ENCODE results near the gene PRDM5.

The PRDM5 gene

GRCh38 chr4:120685756-120686278, 236.7 kb downstream of the PRDM5 start:
- no peak overlapping the region for H4K91ac ChIP-seq (ENCODE audit: low read depth, low read length)
- no peak overlapping the region for H3K18ac ChIP-seq (ENCODE audit: low read length)
- no peak overlapping the region for H2BK12ac ChIP-seq (ENCODE audit: low read length)
- no peak overlapping the region for H2AK5ac ChIP-seq (ENCODE audit: low read length)
- no peak overlapping the region for H3K4me2 ChIP-seq (ENCODE audit: low read length)
- no peak overlapping the region for H3K23ac ChIP-seq (ENCODE audit: low read length)
- no peak overlapping the region for H3K14ac ChIP-seq (ENCODE audit: low read length)
- no peak overlapping the region for H4K12ac ChIP-seq (ENCODE audit: low read depth, low read length)
- no peak overlapping the region for H3K9ac ChIP-seq (ENCODE audit: low read length)
- no peak overlapping the region for H4K8ac ChIP-seq (ENCODE audit: low read depth, low read length)
- no peak overlapping the region for H2AFZ ChIP-seq (ENCODE audit: insufficient read depth, low read length, poor library complexity)
- H3K4me1 ChIP-seq (ENCODE audit: control insufficient read depth in 1 of 2, insufficient read depth in 2 of 2, low read length in 2 of 2): peaks cover 0 to 2% of the 10 kb centered on the region in 2 experiments
- H3K9me3 ChIP-seq (ENCODE audit: insufficient read depth, low read depth, low read length): no peaks in the 10 kb centered on the region
- no peaks in the 10 kb centered on the region for H3K79me1 ChIP-seq (ENCODE audit: low read length)
- DNase-seq: no peak
- no peak overlapping the region for H3K4ac ChIP-seq (ENCODE audit: low read depth, low read length)
- H3K79me2 ChIP-seq (ENCODE audit: control insufficient read depth, insufficient read depth, low read length, poor library complexity): no peaks in the 10 kb centered on the region
- no peak overlapping the region for H3K27ac ChIP-seq (ENCODE audit: low read depth, low read length)
- H2BK120ac ChIP-seq (ENCODE audit: insufficient read depth, low read length, poor library complexity): no peak overlapping the region
- no peak overlapping the region for H3K4me3 ChIP-seq (ENCODE audit: low read depth, low read length)
- H2BK5ac ChIP-seq (ENCODE audit: low read depth, low read length, poor library complexity): no peak overlapping the region
- no peaks in the 10 kb centered on the region for H3K27me3 ChIP-seq (ENCODE audit: insufficient read depth, low read length)
- no CpG with 5 or more reads among the region's 2 CpGs for WGBS (ENCODE audit: extremely low coverage, insufficient coverage, insufficient read length)
- H3K36me3 ChIP-seq (ENCODE audit: control insufficient read depth in 1 of 2, insufficient read depth in 2 of 2, low read length in 2 of 2): no peaks in the 10 kb centered on the region

- Histone ChIP-seq H3K9me3 (ENCODE audit: insufficient read depth, low read depth, low read length) (no peaks in the 10 kb centered on the region), H2AFZ (ENCODE audit: insufficient read depth, low read length, poor library complexity) (no peak overlapping the region), H3K4ac (ENCODE audit: low read depth, low read length) (no peak overlapping the region), H4K91ac (ENCODE audit: low read depth, low read length) (no peak overlapping the region), H2BK120ac (ENCODE audit: insufficient read depth, low read length, poor library complexity) (no peak overlapping the region), H3K23ac (ENCODE audit: low read length) (no peak overlapping the region), H2BK5ac (ENCODE audit: low read depth, low read length, poor library complexity) (no peak overlapping the region), H3K4me2 (ENCODE audit: low read length) (no peak overlapping the region), H2AK5ac (ENCODE audit: low read length) (no peak overlapping the region), H3K9ac (ENCODE audit: low read length) (no peak overlapping the region), H4K8ac (ENCODE audit: low read depth, low read length) (no peak overlapping the region), H2BK12ac (ENCODE audit: low read length) (no peak overlapping the region), H3K4me1 (ENCODE audit: control insufficient read depth in 1 of 2, insufficient read depth in 2 of 2, low read length in 2 of 2) (peaks cover 0 to 2% of the 10 kb centered on the region in 2 experiments), H3K79me1 (ENCODE audit: low read length) (no peaks in the 10 kb centered on the region), H3K27me3 (ENCODE audit: insufficient read depth, low read length) (no peaks in the 10 kb centered on the region), H3K4me3 (ENCODE audit: low read depth, low read length) (no peak overlapping the region), H4K12ac (ENCODE audit: low read depth, low read length) (no peak overlapping the region), H3K27ac (ENCODE audit: low read depth, low read length) (no peak overlapping the region), H3K18ac (ENCODE audit: low read length) (no peak overlapping the region), H3K36me3 (ENCODE audit: control insufficient read depth in 1 of 2, insufficient read depth in 2 of 2, low read length in 2 of 2) (no peaks in the 10 kb centered on the region), H3K14ac (ENCODE audit: low read length) (no peak overlapping the region), H3K79me2 (ENCODE audit: control insufficient read depth, insufficient read depth, low read length, poor library complexity) (no peaks in the 10 kb centered on the region)
- WGBS (ENCODE audit: extremely low coverage, insufficient coverage, insufficient read length): no CpG with 5 or more reads among the region's 6 CpGs
- DNase-seq: no peak
Observed at GRCh38 chr4:120683897-120684540, 238.5 kb downstream of the PRDM5 start.

GRCh38 chr4:120682981-120683380, 239.5 kb downstream of the PRDM5 start:
- Histone ChIP-seq H3K27me3 (ENCODE audit: insufficient read depth, low read length) (no peaks in the 10 kb centered on the region), H3K79me2 (ENCODE audit: control insufficient read depth, insufficient read depth, low read length, poor library complexity) (no peaks in the 10 kb centered on the region), H4K12ac (ENCODE audit: low read depth, low read length) (no peak overlapping the region), H3K14ac (ENCODE audit: low read length) (no peak overlapping the region), H3K23ac (ENCODE audit: low read length) (no peak overlapping the region), H3K4me2 (ENCODE audit: low read length) (no peak overlapping the region), H3K9me3 (ENCODE audit: insufficient read depth, low read depth, low read length) (no peaks in the 10 kb centered on the region), H2AFZ (ENCODE audit: insufficient read depth, low read length, poor library complexity) (no peak overlapping the region), H2BK5ac (ENCODE audit: low read depth, low read length, poor library complexity) (no peak overlapping the region), H3K4me1 (ENCODE audit: control insufficient read depth in 1 of 2, insufficient read depth in 2 of 2, low read length in 2 of 2) (peaks cover 0 to 2% of the 10 kb centered on the region in 2 experiments), H3K4me3 (ENCODE audit: low read depth, low read length) (no peak overlapping the region), H3K4ac (ENCODE audit: low read depth, low read length) (no peak overlapping the region), H3K9ac (ENCODE audit: low read length) (no peak overlapping the region), H3K36me3 (ENCODE audit: control insufficient read depth in 1 of 2, insufficient read depth in 2 of 2, low read length in 2 of 2) (no peaks in the 10 kb centered on the region), H4K8ac (ENCODE audit: low read depth, low read length) (no peak overlapping the region), H2BK12ac (ENCODE audit: low read length) (no peak overlapping the region), H2BK120ac (ENCODE audit: insufficient read depth, low read length, poor library complexity) (no peak overlapping the region), H3K27ac (ENCODE audit: low read depth, low read length) (no peak overlapping the region), H3K18ac (ENCODE audit: low read length) (no peak overlapping the region), H4K91ac (ENCODE audit: low read depth, low read length) (no peak overlapping the region), H2AK5ac (ENCODE audit: low read length) (no peak overlapping the region), H3K79me1 (ENCODE audit: low read length) (no peaks in the 10 kb centered on the region)
- DNase-seq: no peak
- WGBS (ENCODE audit: extremely low coverage, insufficient coverage, insufficient read length): no CpG with 5 or more reads among the region's 3 CpGs

GRCh38 chr4:120680647-120681228, 241.8 kb downstream of the PRDM5 start:
- no peak overlapping the region for H2BK12ac ChIP-seq (ENCODE audit: low read length)
- no peak overlapping the region for H3K18ac ChIP-seq (ENCODE audit: low read length)
- H3K27me3 ChIP-seq (ENCODE audit: insufficient read depth, low read length): no peaks in the 10 kb centered on the region
- H3K4me1 ChIP-seq (ENCODE audit: control insufficient read depth in 1 of 2, insufficient read depth in 2 of 2, low read length in 2 of 2): peaks cover 0 to under 1% of the 10 kb centered on the region in 2 experiments
- no peak overlapping the region for H4K91ac ChIP-seq (ENCODE audit: low read depth, low read length)
- H3K4me2 ChIP-seq (ENCODE audit: low read length): no peak overlapping the region
- H3K79me1 ChIP-seq (ENCODE audit: low read length): no peaks in the 10 kb centered on the region
- H2AFZ ChIP-seq (ENCODE audit: insufficient read depth, low read length, poor library complexity): no peak overlapping the region
- no peaks in the 10 kb centered on the region for H3K36me3 ChIP-seq (ENCODE audit: control insufficient read depth in 1 of 2, insufficient read depth in 2 of 2, low read length in 2 of 2)
- no peak overlapping the region for H3K4me3 ChIP-seq (ENCODE audit: low read depth, low read length)
- H2BK120ac ChIP-seq (ENCODE audit: insufficient read depth, low read length, poor library complexity): no peak overlapping the region
- H3K79me2 ChIP-seq (ENCODE audit: control insufficient read depth, insufficient read depth, low read length, poor library complexity): no peaks in the 10 kb centered on the region
- peak in 1 of 2 donors; percentile 5 for DNase-seq
- no peak overlapping the region for H3K9ac ChIP-seq (ENCODE audit: low read length)
- no peak overlapping the region for H3K14ac ChIP-seq (ENCODE audit: low read length)
- H4K12ac ChIP-seq (ENCODE audit: low read depth, low read length): no peak overlapping the region
- no CpG with 5 or more reads among the region's 3 CpGs for WGBS (ENCODE audit: extremely low coverage, insufficient coverage, insufficient read length)
- no peak overlapping the region for H2BK5ac ChIP-seq (ENCODE audit: low read depth, low read length, poor library complexity)
- no peak overlapping the region for H3K23ac ChIP-seq (ENCODE audit: low read length)
- H3K27ac ChIP-seq (ENCODE audit: low read depth, low read length): no peak overlapping the region
- H3K9me3 ChIP-seq (ENCODE audit: insufficient read depth, low read depth, low read length): no peaks in the 10 kb centered on the region
- no peak overlapping the region for H4K8ac ChIP-seq (ENCODE audit: low read depth, low read length)
- no peak overlapping the region for H3K4ac ChIP-seq (ENCODE audit: low read depth, low read length)
- no peak overlapping the region for H2AK5ac ChIP-seq (ENCODE audit: low read length)
